DND-41 (cell line): ENCODE measurements around the gene RYR3.

Experiments
- ATAC-seq: fragments of 200-7000 bp; cut with Tn5 transposase; 3 replicates; pipeline ENCODE4 v1.9.1; 2021; ENCODE audit warnings: low read depth; ENCODE audit not compliant: insufficient read depth
- DNase-seq: peaks from one replicate; pipeline ENCODE4 v3.0.0-alpha.2; 2020
- H2AFZ ChIP-seq: 2 replicates; pipeline ENCODE4 v1.6.0; 2012; ENCODE audit warnings: low read depth, low read length
- H3K27ac ChIP-seq: 2 replicates; pipeline ENCODE4 v1.5.1; 2012; ENCODE audit warnings: low read length, inconsistent platforms
- H3K27me3 ChIP-seq: fragments of 200-600 bp; sonication (generic); 2 replicates; pipeline ENCODE4 v1.6.0; 2012; ENCODE audit warnings: low read length, mild to moderate bottlenecking, inconsistent platforms; ENCODE audit not compliant: insufficient read depth, poor library complexity
- H3K36me3 ChIP-seq: 2 replicates; pipeline ENCODE4 v1.5.1; 2012; ENCODE audit warnings: low read length, inconsistent platforms; ENCODE audit not compliant: insufficient read depth
- H3K4me1 ChIP-seq: 2 replicates; pipeline ENCODE4 v1.5.1; 2012; ENCODE audit warnings: mild to moderate bottlenecking, low read length; ENCODE audit not compliant: insufficient read depth
- H3K4me2 ChIP-seq: 2 replicates; pipeline ENCODE4 v1.6.0; 2012; ENCODE audit warnings: mild to moderate bottlenecking, moderate library complexity, low read length, inconsistent platforms; ENCODE audit not compliant: insufficient read depth
- H3K4me3 ChIP-seq, 2 experiments: fragments of 200-600 bp in 1 of 2; shearing (Covaris generic) in 1 of 2; 2 replicates each; pipeline ENCODE4 v1.5.1; 2012 to 2016; ENCODE audit warnings: inconsistent platforms in 2 of 2, low read length in 2 of 2, mild to moderate bottlenecking in 2 of 2, low read depth in 1 of 2, moderate library complexity in 1 of 2
- H3K79me2 ChIP-seq: 2 replicates; pipeline ENCODE4 v1.6.0; 2012; ENCODE audit warnings: low read length, inconsistent platforms; ENCODE audit not compliant: insufficient read depth
- H3K9ac ChIP-seq: 2 replicates; pipeline ENCODE4 v1.6.0; 2012; ENCODE audit warnings: low read depth, mild to moderate bottlenecking, inconsistent platforms, low read length, moderate library complexity
- H3K9me3 ChIP-seq: 2 replicates; pipeline ENCODE4 v1.5.1; 2012; ENCODE audit warnings: low read length, moderate library complexity, mild to moderate bottlenecking, inconsistent platforms; ENCODE audit not compliant: insufficient read depth, severe bottlenecking
- H4K20me1 ChIP-seq: 2 replicates; pipeline ENCODE4 v1.6.0; 2012; ENCODE audit warnings: low read length; ENCODE audit not compliant: insufficient read depth
- CTCF ChIP-seq: IDR thresholded peaks from 2 replicates; pipeline ENCODE4 v1.5.1; 2012; ENCODE audit warnings: borderline replicate concordance, low read length, moderate library complexity, mild to moderate bottlenecking; ENCODE audit not compliant: poor library complexity, severe bottlenecking; ENCODE audit errors: extremely low read depth
- EZH2 ChIP-seq: IDR thresholded peaks from 3 replicates; pipeline ENCODE4 v1.6.1; 2012; ENCODE audit warnings: borderline replicate concordance, low read depth, mild to moderate bottlenecking, moderate library complexity, low read length, inconsistent platforms; ENCODE audit not compliant: severe bottlenecking

The RYR3 gene

GRCh38 chr15:33304924-33305323, 5.8 kb upstream of the RYR3 start:
- TF ChIP-seq CTCF (no peak), EZH2 (no peak)
- H3K4me1 ChIP-seq = no peaks in the 10 kb centered on the region
- H2AFZ ChIP-seq = no peak overlapping the region
- no peaks in the 10 kb centered on the region for H3K9me3 ChIP-seq
- no peaks in the 10 kb centered on the region for H3K79me2 ChIP-seq
- H3K4me3 ChIP-seq = no peak overlapping the region
- H3K36me3 ChIP-seq = no peaks in the 10 kb centered on the region
- DNase-seq (no peak), ATAC-seq (no peak)
- no peak overlapping the region for H3K4me2 ChIP-seq
- no peak overlapping the region for H3K27ac ChIP-seq
- H3K9ac ChIP-seq = no peak overlapping the region
- H3K27me3 ChIP-seq = no peaks in the 10 kb centered on the region
- H4K20me1 ChIP-seq = no peaks in the 10 kb centered on the region

GRCh38 chr15:33309602-33310276, 1.0 kb upstream of the RYR3 start:
- Histone ChIP-seq H3K27me3 (no peaks in the 10 kb centered on the region), H3K9me3 (no peaks in the 10 kb centered on the region), H3K4me3 (no peak overlapping the region), H3K36me3 (no peaks in the 10 kb centered on the region), H3K79me2 (no peaks in the 10 kb centered on the region), H4K20me1 (no peaks in the 10 kb centered on the region), H3K4me2 (no peak overlapping the region), H3K27ac (no peak overlapping the region), H3K4me1 (no peaks in the 10 kb centered on the region), H2AFZ (no peak overlapping the region), H3K9ac (no peak overlapping the region)
- ATAC-seq (no peak), DNase-seq (no peak)
- no peak for TF ChIP-seq CTCF

GRCh38 chr15:33311312-33311971, 675 bp downstream of the RYR3 start:
- DNase-seq = no peak

More at GRCh38 chr15:33311312-33311971, 675 bp downstream of the RYR3 start:
- TF ChIP-seq CTCF (no peak), EZH2 (no peak)
- Histone ChIP-seq H3K4me1 (no peaks in the 10 kb centered on the region), H2AFZ (no peak overlapping the region), H3K36me3 (no peaks in the 10 kb centered on the region), H3K4me3 (no peak overlapping the region), H3K79me2 (no peaks in the 10 kb centered on the region), H3K9me3 (no peaks in the 10 kb centered on the region), H3K4me2 (no peak overlapping the region), H3K9ac (no peak overlapping the region), H4K20me1 (no peaks in the 10 kb centered on the region), H3K27me3 (peaks cover 6% of the 10 kb centered on the region), H3K27ac (no peak overlapping the region)
- ATAC-seq = no peak
